Fibroblast of skin of right biceps (primary cell): ENCODE data around the gene TNKS1BP1.
"Not testable (repeated sequence)": the region's sequence is repeated elsewhere in the genome, so short reads cannot be mapped to it uniquely, and the experiment has no call there.

Experiments
- DNase-seq: peaks from one replicate; pipeline ENCODE4 v3.0.0-alpha.2; 2013

TNKS1BP1 gene

GRCh38 chr11:57324886-57325734, at the start of gene TNKS1BP1:
TNKS1BP1 (minus strand) TSS chr11:57324952; CDS start chr11:57321885, 3,067 bp downstream.
- peak; percentile 98 for DNase-seq

GRCh38 chr11:57373146-57373545, 48.4 kb upstream of the TNKS1BP1 start:
- no peak for DNase-seq

- DNase-seq, result no peak
These were observed 46.2 kb upstream of the TNKS1BP1 start for GRCh38 chr11:57370941-57371340.

GRCh38 chr11:57370251-57370650, 45.5 kb upstream of the TNKS1BP1 start:
- DNase-seq, result no peak

- no peak for DNase-seq
These were observed 44.1 kb upstream of the TNKS1BP1 start for GRCh38 chr11:57368845-57369232.

GRCh38 chr11:57368106-57368844, 43.5 kb upstream of the TNKS1BP1 start:
- DNase-seq, result no peak

- no peak for DNase-seq
These were observed 40.3 kb upstream of the TNKS1BP1 start for GRCh38 chr11:57364851-57365660.

- no peak for DNase-seq
These were observed 38.7 kb upstream of the TNKS1BP1 start for GRCh38 chr11:57363131-57364080.

- no peak for DNase-seq
These were observed 37.2 kb upstream of the TNKS1BP1 start for GRCh38 chr11:57361926-57362325.

GRCh38 chr11:57361420-57361819, 36.7 kb upstream of the TNKS1BP1 start:
- DNase-seq, result not testable (repeated sequence)

- DNase-seq, result no peak
These were observed 36.2 kb upstream of the TNKS1BP1 start for GRCh38 chr11:57360991-57361390.

- no peak for DNase-seq
These were observed 35.3 kb upstream of the TNKS1BP1 start for GRCh38 chr11:57359896-57360690.

GRCh38 chr11:57359396-57359795, 34.6 kb upstream of the TNKS1BP1 start:
- no peak for DNase-seq

- DNase-seq, result no peak
These were observed 34.2 kb upstream of the TNKS1BP1 start for GRCh38 chr11:57358991-57359390.

- peak; percentile 18 for DNase-seq
These were observed 33.8 kb upstream of the TNKS1BP1 start for GRCh38 chr11:57358543-57358961.

GRCh38 chr11:57357856-57358255, 33.1 kb upstream of the TNKS1BP1 start:
- DNase-seq, result peak; percentile 12

- DNase-seq, result no peak
These were observed 32.6 kb upstream of the TNKS1BP1 start for GRCh38 chr11:57357310-57357709.

- DNase-seq, result no peak
These were observed 31.5 kb upstream of the TNKS1BP1 start for GRCh38 chr11:57356268-57356667.

GRCh38 chr11:57354699-57355098, 29.9 kb upstream of the TNKS1BP1 start:
- DNase-seq, result no peak

GRCh38 chr11:57353852-57354251, 29.1 kb upstream of the TNKS1BP1 start:
- no peak for DNase-seq

- DNase-seq, result no peak
These were observed 28.7 kb upstream of the TNKS1BP1 start for GRCh38 chr11:57353446-57353845.
